GM18505 (cell line): Measurements from ENCODE around the gene COPS7B.
"Not testable (repeated sequence)": the region's sequence is repeated elsewhere in the genome, so short reads cannot be mapped to it uniquely, and the experiment has no call there.

ENCODE experiments used
- ATAC-seq: cut with Tn5 transposase; IDR thresholded peaks from one replicate; pipeline ENCODE4 v1.9.1; 2021; ENCODE audit not compliant: unreplicated experiment
- POLR2A ChIP-seq: IDR thresholded peaks from 4 replicates; pipeline ENCODE4 v1.6.1; 2011; ENCODE audit warnings: borderline replicate concordance; ENCODE audit not compliant: insufficient read depth, insufficient read length; ENCODE audit errors: extremely low read depth

Gene COPS7B

GRCh38 chr2:231786177-231786916 lies at the start of gene COPS7B:
COPS7B (plus strand) TSS chr2:231786445; CDS start chr2:231788571, 2,126 bp downstream.
- TF ChIP-seq POLR2A: peak; percentile 70
- peak; percentile 68 for ATAC-seq

GRCh38 chr2:231737761-231738160 lies 48.5 kb upstream of the COPS7B start:
- TF ChIP-seq POLR2A: no peak
- ATAC-seq: no peak

- TF ChIP-seq POLR2A: no peak
- ATAC-seq: no peak
Measured at GRCh38 chr2:231743376-231744116, 42.7 kb upstream of the COPS7B start.

GRCh38 chr2:231745303-231746038 lies 40.8 kb upstream of the COPS7B start:
- TF ChIP-seq POLR2A: no peak
- no peak for ATAC-seq

- ATAC-seq: not testable (repeated sequence)
Measured at GRCh38 chr2:231748153-231748896, 37.9 kb upstream of the COPS7B start.

- not testable (repeated sequence) for ATAC-seq
Measured at GRCh38 chr2:231749016-231749415, 37.2 kb upstream of the COPS7B start.

- no peak for TF ChIP-seq POLR2A
- no peak for ATAC-seq
Measured at GRCh38 chr2:231751042-231751815, 35.0 kb upstream of the COPS7B start.

GRCh38 chr2:231752061-231752460 lies 34.2 kb upstream of the COPS7B start:
- ATAC-seq: no peak
- TF ChIP-seq POLR2A: no peak

- no peak for TF ChIP-seq POLR2A
- ATAC-seq: no peak
Measured at GRCh38 chr2:231761735-231762134, 24.5 kb upstream of the COPS7B start.

- TF ChIP-seq POLR2A: no peak
Measured at GRCh38 chr2:231764124-231764523, 22.1 kb upstream of the COPS7B start.

GRCh38 chr2:231764760-231765159 lies 21.5 kb upstream of the COPS7B start:
- TF ChIP-seq POLR2A: no peak
- ATAC-seq: no peak

More at GRCh38 chr2:231764124-231764523, 22.1 kb upstream of the COPS7B start:
- no peak for ATAC-seq

GRCh38 chr2:231765496-231765929 lies 20.7 kb upstream of the COPS7B start:
- no peak for ATAC-seq
- TF ChIP-seq POLR2A: no peak

GRCh38 chr2:231769170-231770136 lies 16.8 kb upstream of the COPS7B start:
- peak; percentile 44 for ATAC-seq
- TF ChIP-seq POLR2A: no peak
